ENCODE data around the gene GDA.
"Not testable (repeated sequence)": the region's sequence is repeated elsewhere in the genome, so short reads cannot be mapped to it uniquely, and the experiment has no call there.

The GDA gene

GRCh38 chr9:72278959-72279358, 129.7 kb downstream of the GDA start:
- no peak for DNase-seq (ENCODE audit: low spot score)

GRCh38 chr9:72280913-72281500, 131.8 kb downstream of the GDA start:
- DNase-seq (ENCODE audit: low spot score) = peak; percentile 67

- DNase-seq (ENCODE audit: low spot score) = no peak
These were observed 140.2 kb downstream of the GDA start for GRCh38 chr9:72289401-72289800.

- DNase-seq (ENCODE audit: low spot score) = no peak
These were observed 141.1 kb downstream of the GDA start for GRCh38 chr9:72290311-72290710.

- not testable (repeated sequence) for DNase-seq (ENCODE audit: low spot score)
These were observed 142.3 kb downstream of the GDA start for GRCh38 chr9:72291576-72291975.

GRCh38 chr9:72292256-72292682, 143.0 kb downstream of the GDA start:
- peak; percentile 48 for DNase-seq (ENCODE audit: low spot score)

- DNase-seq (ENCODE audit: low spot score) = no peak
These were observed 143.8 kb downstream of the GDA start for GRCh38 chr9:72292874-72293607.

GRCh38 chr9:72294936-72295335, 145.7 kb downstream of the GDA start:
- no peak for DNase-seq (ENCODE audit: low spot score)

GRCh38 chr9:72297516-72297915, 148.3 kb downstream of the GDA start:
- no peak for DNase-seq (ENCODE audit: low spot score)

- no peak for DNase-seq (ENCODE audit: low spot score)
These were observed 149.9 kb downstream of the GDA start for GRCh38 chr9:72299017-72299603.

GRCh38 chr9:72300873-72301272, 151.6 kb downstream of the GDA start:
- no peak for DNase-seq (ENCODE audit: low spot score)

All from SW480 (cell line).